ENCODE results near the gene NOP58.
A peak's percentile ranks its signal among the peaks of the same experiment; 100 is the strongest.

The NOP58 gene

DNA sequence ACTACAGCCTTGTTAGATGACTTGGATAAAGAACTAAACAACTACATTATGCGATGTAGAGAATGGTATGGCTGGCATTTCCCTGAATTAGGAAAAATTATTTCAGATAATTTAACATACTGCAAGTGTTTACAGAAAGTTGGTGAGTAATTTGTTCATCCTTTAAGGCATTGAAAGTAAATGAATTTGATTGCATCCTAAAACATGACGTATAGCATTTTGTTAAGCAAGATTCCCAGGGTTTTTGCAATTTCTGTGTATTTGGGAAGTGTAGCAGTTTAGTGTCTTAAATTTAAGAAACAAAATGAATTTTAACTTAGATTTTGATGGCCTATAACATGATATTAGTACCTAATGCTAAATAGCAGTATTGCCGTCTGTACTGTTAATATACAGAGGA is 24.8 kb downstream of the NOP58 start:
- no peak overlapping the region for H3K4me3 ChIP-seq (replicated peaks; ENCODE audit: low read depth, low read length)
- no peaks in the 10 kb centered on the region for H3K27me3 ChIP-seq (replicated peaks; ENCODE audit: control insufficient read depth, insufficient read depth, low read length)
- H3K36me3 ChIP-seq (ENCODE audit: control insufficient read depth, insufficient read depth, low read length): peaks cover 3% of the 10 kb centered on the region
- DNase-seq (ENCODE audit: extremely low read depth, insufficient read length): no peak
- TF ChIP-seq, protein P1, sequence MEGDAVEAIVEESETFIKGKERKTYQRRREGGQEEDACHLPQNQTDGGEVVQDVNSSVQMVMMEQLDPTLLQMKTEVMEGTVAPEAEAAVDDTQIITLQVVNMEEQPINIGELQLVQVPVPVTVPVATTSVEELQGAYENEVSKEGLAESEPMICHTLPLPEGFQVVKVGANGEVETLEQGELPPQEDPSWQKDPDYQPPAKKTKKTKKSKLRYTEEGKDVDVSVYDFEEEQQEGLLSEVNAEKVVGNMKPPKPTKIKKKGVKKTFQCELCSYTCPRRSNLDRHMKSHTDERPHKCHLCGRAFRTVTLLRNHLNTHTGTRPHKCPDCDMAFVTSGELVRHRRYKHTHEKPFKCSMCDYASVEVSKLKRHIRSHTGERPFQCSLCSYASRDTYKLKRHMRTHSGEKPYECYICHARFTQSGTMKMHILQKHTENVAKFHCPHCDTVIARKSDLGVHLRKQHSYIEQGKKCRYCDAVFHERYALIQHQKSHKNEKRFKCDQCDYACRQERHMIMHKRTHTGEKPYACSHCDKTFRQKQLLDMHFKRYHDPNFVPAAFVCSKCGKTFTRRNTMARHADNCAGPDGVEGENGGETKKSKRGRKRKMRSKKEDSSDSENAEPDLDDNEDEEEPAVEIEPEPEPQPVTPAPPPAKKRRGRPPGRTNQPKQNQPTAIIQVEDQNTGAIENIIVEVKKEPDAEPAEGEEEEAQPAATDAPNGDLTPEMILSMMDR (IDR thresholded peaks at IDR 0.05; ENCODE audit: insufficient read depth, low read length, poor library complexity, severe bottlenecking): no peak

DNA sequence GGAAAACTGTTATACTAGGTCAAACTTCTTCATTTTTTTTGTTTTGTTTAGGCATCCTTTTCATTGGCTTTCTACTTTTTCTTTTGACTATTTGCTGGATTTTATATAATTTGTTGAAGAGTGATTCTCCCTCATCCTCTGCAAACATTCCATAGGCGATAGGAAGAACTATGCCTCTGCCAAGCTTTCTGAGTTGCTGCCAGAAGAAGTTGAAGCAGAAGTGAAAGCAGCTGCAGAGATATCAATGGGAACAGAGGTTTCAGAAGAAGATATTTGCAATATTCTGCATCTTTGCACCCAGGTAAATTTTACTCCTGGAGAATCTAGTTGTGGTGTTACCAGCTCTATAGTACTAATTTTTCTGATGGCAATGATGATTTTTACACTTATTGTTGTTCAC is 25.4 kb downstream of the NOP58 start:
- H3K4me3 ChIP-seq (replicated peaks; ENCODE audit: low read depth, low read length): no peak overlapping the region
- no peaks in the 10 kb centered on the region for H3K27me3 ChIP-seq (replicated peaks; ENCODE audit: control insufficient read depth, insufficient read depth, low read length)
- TF ChIP-seq, protein P1 (IDR thresholded peaks at IDR 0.05; ENCODE audit: insufficient read depth, low read length, poor library complexity, severe bottlenecking): no peak
- peaks cover 5% of the 10 kb centered on the region for H3K36me3 ChIP-seq (ENCODE audit: control insufficient read depth, insufficient read depth, low read length)
- no peak for DNase-seq (ENCODE audit: extremely low read depth, insufficient read length)

DNA sequence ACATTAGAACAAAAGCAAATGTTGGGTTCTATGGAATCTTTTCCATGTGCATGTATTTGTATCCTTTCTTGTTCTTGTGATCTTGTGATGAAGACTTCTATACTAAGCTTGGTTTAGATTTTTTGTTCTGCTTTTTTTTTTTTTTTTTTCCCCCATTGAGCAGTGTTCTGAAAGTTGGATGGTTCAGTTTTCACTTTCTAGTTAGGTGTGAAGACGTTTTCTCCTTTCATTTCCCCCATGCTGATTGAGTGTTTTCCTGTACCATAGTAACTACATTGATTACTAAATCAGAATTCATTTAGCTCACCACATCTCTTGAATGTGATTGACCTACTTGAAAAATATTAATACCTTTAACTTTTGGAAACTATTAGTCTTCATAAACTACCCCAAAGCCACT is 34.1 kb downstream of the NOP58 start:
- TF ChIP-seq, protein P1 (IDR thresholded peaks at IDR 0.05; ENCODE audit: insufficient read depth, low read length, poor library complexity, severe bottlenecking): no peak
- DNase-seq (ENCODE audit: extremely low read depth, insufficient read length): peak; percentile 48
- Histone ChIP-seq H3K27me3 (replicated peaks; ENCODE audit: control insufficient read depth, insufficient read depth, low read length) (no peaks in the 10 kb centered on the region), H3K4me3 (replicated peaks; ENCODE audit: low read depth, low read length) (no peak overlapping the region), H3K36me3 (ENCODE audit: control insufficient read depth, insufficient read depth, low read length) (peaks cover 8% of the 10 kb centered on the region)

DNA sequence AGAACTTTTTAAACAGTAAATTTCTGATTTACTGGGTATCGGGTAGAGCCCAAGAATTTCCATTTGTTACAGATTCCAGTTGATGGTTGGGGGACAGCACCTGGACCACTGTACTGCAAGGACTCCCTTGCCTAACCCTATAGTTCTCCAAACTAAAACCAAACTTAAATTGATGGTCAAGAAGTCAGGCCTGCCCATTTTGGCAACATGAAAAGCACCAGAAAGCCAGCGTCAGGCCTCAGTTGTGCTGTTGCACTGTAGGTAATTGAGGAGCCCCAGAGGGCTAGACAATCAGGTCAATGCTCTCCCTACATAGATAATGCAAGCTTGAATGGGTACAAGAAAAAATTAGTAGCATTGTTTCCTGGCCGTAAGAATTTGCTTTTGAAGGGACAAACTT is 40.5 kb downstream of the NOP58 start:
- H3K4me3 ChIP-seq (replicated peaks; ENCODE audit: low read depth, low read length): no peak overlapping the region
- no peaks in the 10 kb centered on the region for H3K27me3 ChIP-seq (replicated peaks; ENCODE audit: control insufficient read depth, insufficient read depth, low read length)
- TF ChIP-seq, protein P1 (IDR thresholded peaks at IDR 0.05; ENCODE audit: insufficient read depth, low read length, poor library complexity, severe bottlenecking): no peak
- DNase-seq (ENCODE audit: extremely low read depth, insufficient read length): no peak
- peaks cover 17% of the 10 kb centered on the region for H3K36me3 ChIP-seq (ENCODE audit: control insufficient read depth, insufficient read depth, low read length)

DNA sequence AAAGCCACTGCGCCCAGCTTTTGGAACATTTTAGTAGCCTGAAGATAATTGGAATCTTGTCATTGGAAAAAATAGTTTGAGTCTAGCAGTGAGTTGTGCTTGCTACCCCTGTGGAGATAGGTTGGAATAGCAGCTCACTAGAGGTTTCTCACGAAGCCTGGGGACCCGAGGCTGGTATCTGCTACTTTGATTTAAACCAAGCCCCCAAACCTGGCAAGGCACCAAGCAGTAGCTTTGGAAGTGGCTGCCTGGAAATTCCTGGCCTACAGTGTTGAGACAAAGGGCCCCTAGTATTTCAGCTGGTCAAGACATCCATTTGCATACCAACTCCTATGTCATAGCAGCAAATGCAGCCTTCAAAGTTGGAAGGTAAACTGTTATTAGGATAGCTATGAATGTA is 42.1 kb downstream of the NOP58 start:
- no peak for DNase-seq (ENCODE audit: extremely low read depth, insufficient read length)
- Histone ChIP-seq H3K27me3 (replicated peaks; ENCODE audit: control insufficient read depth, insufficient read depth, low read length) (no peaks in the 10 kb centered on the region), H3K36me3 (ENCODE audit: control insufficient read depth, insufficient read depth, low read length) (peaks cover 16% of the 10 kb centered on the region), H3K4me3 (replicated peaks; ENCODE audit: low read depth, low read length) (no peak overlapping the region)
- TF ChIP-seq, protein P1 (IDR thresholded peaks at IDR 0.05; ENCODE audit: insufficient read depth, low read length, poor library complexity, severe bottlenecking): no peak

DNA sequence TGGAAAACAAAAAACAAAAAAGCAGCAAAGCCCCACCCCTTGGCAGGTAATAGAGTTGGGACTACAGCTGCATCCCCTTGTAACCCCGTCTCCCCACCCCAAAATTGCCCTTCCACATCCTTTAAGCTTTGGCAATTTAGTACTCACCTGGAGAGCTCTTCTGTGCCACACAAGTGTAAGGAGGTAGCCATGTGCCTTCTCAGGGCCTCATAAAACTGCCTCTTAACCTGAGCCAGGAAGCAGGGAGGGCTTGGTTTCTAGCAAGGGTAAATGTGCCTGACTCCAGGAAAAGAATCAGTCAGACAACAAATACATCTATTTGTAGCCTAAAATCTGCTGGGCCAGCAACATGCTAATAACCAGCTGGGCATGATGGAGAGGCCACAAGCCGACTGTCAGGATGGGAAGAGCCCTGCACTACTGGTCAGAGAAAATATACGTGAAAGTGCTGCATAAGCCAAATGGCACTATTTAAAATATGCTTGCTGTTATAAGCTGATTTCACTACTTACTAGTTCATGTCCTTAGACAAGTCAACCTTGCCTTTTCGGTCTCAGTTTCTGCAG is 46.3 kb downstream of the NOP58 start:
- no peak overlapping the region for H3K4me3 ChIP-seq (replicated peaks; ENCODE audit: low read depth, low read length)
- DNase-seq (ENCODE audit: extremely low read depth, insufficient read length): no peak
- H3K36me3 ChIP-seq (ENCODE audit: control insufficient read depth, insufficient read depth, low read length): peaks cover 5% of the 10 kb centered on the region
- TF ChIP-seq, protein P1 (IDR thresholded peaks at IDR 0.05; ENCODE audit: insufficient read depth, low read length, poor library complexity, severe bottlenecking): no peak
- H3K27me3 ChIP-seq (replicated peaks; ENCODE audit: control insufficient read depth, insufficient read depth, low read length): no peaks in the 10 kb centered on the region

Data from GM06990 (cell line).